GM21381 (cell line): Measurements from ENCODE around the gene ZDHHC7.

Experiments
- ATAC-seq: cut with Tn5 transposase; IDR thresholded peaks from one replicate; pipeline ENCODE4 v1.9.1; 2021; ENCODE audit warnings: mild to moderate bottlenecking, moderate library complexity; ENCODE audit not compliant: unreplicated experiment

Gene ZDHHC7

GRCh38 chr16:84925092-84925772 lies 86.1 kb downstream of the ZDHHC7 start:
- no peak for ATAC-seq

GRCh38 chr16:84924331-84925091 lies 86.8 kb downstream of the ZDHHC7 start:
- no peak for ATAC-seq
